Endodermal cell (in vitro differentiated cells): ENCODE measurements around the gene RGS6. TPM values are rescaled to one million over a fixed set of nuclear protein-coding genes. Genes with fewer than 3 reads are reported as not detected.
"Not testable (repeated sequence)": the region's sequence is repeated elsewhere in the genome, so short reads cannot be mapped to it uniquely, and the experiment has no call there.

Source experiments
- DNase-seq: peaks from one replicate; pipeline ENCODE4 v3.0.0-alpha.2; 2017
- H3K27ac ChIP-seq: 2 replicates; pipeline ENCODE4 v1.5.1; 2013; ENCODE audit warnings: mild to moderate bottlenecking, low read depth, low read length, moderate library complexity
- H3K27me3 ChIP-seq: 2 replicates; pipeline ENCODE4 v1.6.1; 2013; ENCODE audit warnings: mild to moderate bottlenecking, low read length, moderate library complexity; ENCODE audit not compliant: insufficient read depth, control insufficient read depth, poor library complexity, severe bottlenecking
- H3K36me3 ChIP-seq: 2 replicates; pipeline ENCODE4 v1.7.0; 2013; ENCODE audit warnings: mild to moderate bottlenecking, low read length, moderate library complexity; ENCODE audit not compliant: control insufficient read depth, insufficient read depth
- H3K4me1 ChIP-seq: one replicate; pipeline ENCODE4 v1.7.0; 2013; ENCODE audit warnings: low read length; ENCODE audit not compliant: control insufficient read depth, insufficient read depth
- H3K4me3 ChIP-seq: 2 replicates; pipeline ENCODE4 v1.5.1; 2013; ENCODE audit warnings: mild to moderate bottlenecking, low read length, moderate library complexity
- H3K9ac ChIP-seq: 2 replicates; pipeline ENCODE4 v1.6.1; 2013; ENCODE audit warnings: mild to moderate bottlenecking, low read length, moderate library complexity; ENCODE audit not compliant: poor library complexity, severe bottlenecking; ENCODE audit errors: extremely low read depth
- H3K9me3 ChIP-seq: 2 replicates; pipeline ENCODE4 v1.6.1; 2013; ENCODE audit warnings: mild to moderate bottlenecking, low read length, moderate library complexity; ENCODE audit not compliant: control insufficient read depth
- H3K27ac Mint-ChIP-seq: 2 replicates; pipeline ENCODE4 v1.8.0; 2020; ENCODE audit warnings: mixed read lengths
- H3K27me3 Mint-ChIP-seq: 2 replicates; pipeline ENCODE4 v1.8.0; 2021; ENCODE audit warnings: mild to moderate bottlenecking, mixed read lengths; ENCODE audit not compliant: insufficient read depth
- H3K36me3 Mint-ChIP-seq: 2 replicates; pipeline ENCODE4 v1.8.0; 2020; ENCODE audit warnings: low read depth, mixed read lengths
- H3K4me1 Mint-ChIP-seq: 2 replicates; pipeline ENCODE4 v1.8.0; 2020; ENCODE audit warnings: mixed read lengths
- H3K4me3 Mint-ChIP-seq: 2 replicates; pipeline ENCODE4 v1.8.0; 2020; ENCODE audit warnings: mild to moderate bottlenecking, moderate library complexity, mixed read lengths
- H3K9me3 Mint-ChIP-seq: 2 replicates; pipeline ENCODE4 v1.8.0; 2020; ENCODE audit warnings: mild to moderate bottlenecking, mixed read lengths
- CTCF ChIP-seq: fragments of 200-600 bp; sonication (generic); conservative IDR thresholded peaks from 2 replicates; pipeline ENCODE4 v1.5.0; 2021; ENCODE audit warnings: antibody characterized with exemption, mild to moderate bottlenecking
- WGBS, 2 experiments: methylation state at CpG; one replicate each; pipeline versions ENCODE4 v1.1.5 to v1.1.7; 2013; ENCODE audit warnings: missing lambda C conversion rate in 2 of 2, mixed read lengths in 1 of 2; ENCODE audit not compliant: insufficient coverage in 1 of 2, insufficient read length in 1 of 2; 5-methylcytosine and 5-hydroxymethylcytosine counted together
- total RNA-seq, 2 donors: library from RNA; stranded (reverse); fragmentation: NEBNext Ultra II Directional in 1 of 2; extraction: Animal tissue kit (Norgen Biotek cat#: 25700) in 1 of 2; gene quantifications; 2 replicates in 1 of 2; 3 replicates in 1 of 2; pipeline ENCODE4 v1.2.1, GENCODE V29; 2021

RGS6 gene
- total RNA-seq, 2 donors from 2014 or later = 10.1 to 16.3 TPM

DNA sequence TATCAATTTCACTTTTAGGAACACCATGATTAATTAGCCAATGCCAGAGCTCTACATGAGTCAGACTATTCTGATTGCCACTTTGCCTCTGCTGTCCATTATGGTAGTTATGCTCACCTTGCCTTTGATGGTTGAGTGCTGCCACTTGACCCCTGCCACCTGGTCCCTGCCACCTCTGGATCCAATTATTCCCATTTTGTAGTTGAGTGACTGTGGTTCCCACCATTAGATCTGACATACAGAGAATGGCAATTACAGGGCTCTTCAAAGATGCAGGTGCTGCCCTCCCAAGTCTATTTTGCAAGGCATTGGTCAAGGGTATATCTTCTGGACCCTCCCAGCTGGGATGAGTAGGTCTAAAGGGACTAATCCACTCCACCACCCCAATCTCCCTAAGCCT is 8.3 kb downstream of the RGS6 start:
- H3K4me1 Mint-ChIP-seq, H3K27me3 Mint-ChIP-seq, H3K27me3 ChIP-seq, H3K36me3 Mint-ChIP-seq, H3K36me3 ChIP-seq, H3K27ac Mint-ChIP-seq, H3K4me1 ChIP-seq, H3K9ac ChIP-seq, H3K4me3 ChIP-seq, H3K4me3 Mint-ChIP-seq, H3K27ac ChIP-seq, DNase-seq: not testable (repeated sequence)
- H3K9me3 Mint-ChIP-seq = peaks cover 23% of the 10 kb centered on the region
- peaks cover 19% of the 10 kb centered on the region for H3K9me3 ChIP-seq

DNA sequence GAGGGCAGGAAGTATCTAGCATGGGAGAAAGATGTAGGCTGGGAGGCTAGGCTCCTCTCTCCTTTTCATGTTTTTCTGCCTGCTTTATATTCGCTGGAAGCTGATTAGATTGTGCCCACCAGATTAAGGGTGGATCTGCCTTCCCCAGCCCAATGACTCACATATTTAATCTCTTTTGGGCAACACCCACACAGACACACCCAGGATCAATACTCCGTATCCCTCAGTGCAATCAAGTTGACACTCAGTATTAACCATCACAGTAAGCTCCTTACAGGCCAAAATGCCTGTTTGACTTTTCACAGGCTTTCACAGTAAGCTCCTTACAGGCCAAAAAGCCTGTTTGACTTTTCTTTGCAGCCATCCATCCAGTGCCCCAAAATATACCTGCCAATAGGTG is 9.4 kb downstream of the RGS6 start:
- not testable (repeated sequence) for H3K4me3 Mint-ChIP-seq, DNase-seq, H3K27ac Mint-ChIP-seq, H3K36me3 ChIP-seq, H3K27me3 Mint-ChIP-seq, H3K4me1 ChIP-seq, H3K4me1 Mint-ChIP-seq, H3K27me3 ChIP-seq, H3K4me3 ChIP-seq, H3K9ac ChIP-seq, H3K27ac ChIP-seq
- H3K9me3 Mint-ChIP-seq = peaks cover 23% of the 10 kb centered on the region
- 84 to 95% methylated on average over 2 of the region's 2 CpGs for WGBS, 2 experiments
- H3K36me3 Mint-ChIP-seq = peaks cover 10% of the 10 kb centered on the region
- peaks cover 19% of the 10 kb centered on the region for H3K9me3 ChIP-seq

- H3K4me3 ChIP-seq = no peak overlapping the region
- Mint-ChIP-seq H3K27ac (no peak overlapping the region), H3K9me3 (peaks cover 23% of the 10 kb centered on the region), H3K27me3 (no peaks in the 10 kb centered on the region), H3K4me3 (no peak overlapping the region), H3K36me3 (peaks cover 12% of the 10 kb centered on the region), H3K4me1 (no peaks in the 10 kb centered on the region)
- H3K9me3 ChIP-seq = peaks cover 19% of the 10 kb centered on the region
- 72 to 88% methylated on average over 4 of the region's 4 CpGs for WGBS, 2 experiments
- no peak overlapping the region for H3K9ac ChIP-seq
- H3K4me1 ChIP-seq = no peaks in the 10 kb centered on the region
- no peak for TF ChIP-seq CTCF
- no peaks in the 10 kb centered on the region for H3K36me3 ChIP-seq
- no peak overlapping the region for H3K27ac ChIP-seq
- H3K27me3 ChIP-seq = no peaks in the 10 kb centered on the region
- no peak for DNase-seq
Measured at GRCh38 chr14:71942904-71943694, 10.9 kb downstream of the RGS6 start.

DNA sequence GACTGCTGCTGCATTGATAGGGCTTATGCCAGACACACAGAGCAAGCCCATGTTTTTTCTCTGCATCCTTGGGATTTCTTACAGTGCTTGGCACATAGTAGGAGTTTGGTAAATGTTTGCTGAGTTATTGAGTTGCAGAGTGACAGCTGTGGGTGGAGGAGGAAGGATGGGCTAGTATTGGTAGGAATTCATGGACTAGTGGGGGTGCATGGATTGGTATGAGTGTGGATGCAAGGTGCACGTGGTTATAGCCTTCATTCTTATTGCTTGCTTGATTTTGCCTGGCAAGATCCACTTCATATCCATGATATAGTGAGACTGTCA is 11.4 kb downstream of the RGS6 start:
- Histone ChIP-seq H3K4me3 (no peak overlapping the region), H3K9me3 (peaks cover 19% of the 10 kb centered on the region), H3K36me3 (no peaks in the 10 kb centered on the region), H3K4me1 (no peaks in the 10 kb centered on the region), H3K9ac (no peak overlapping the region), H3K27me3 (no peaks in the 10 kb centered on the region), H3K27ac (no peak overlapping the region)
- Mint-ChIP-seq H3K27ac (no peak overlapping the region), H3K4me3 (no peak overlapping the region), H3K27me3 (no peaks in the 10 kb centered on the region), H3K36me3 (peaks cover 12% of the 10 kb centered on the region), H3K9me3 (peaks cover 23% of the 10 kb centered on the region), H3K4me1 (no peaks in the 10 kb centered on the region)
- WGBS, 2 experiments = 83% methylated on average over 1 of the region's 1 CpG; no CpG with 5 or more reads in 1 of the 2 experiments
- TF ChIP-seq CTCF = no peak
- DNase-seq = no peak
